Ovary (tissue), 3 donors: Measurements from ENCODE around the gene KIF16B.

Experiments used
- CTCF ChIP-seq, 3 donors: fragments of 450-650 bp in 2 of 3; fragments of 200-600 bp in 1 of 3; IDR thresholded peaks; one replicate each; pipeline versions ENCODE4 v1.5.1 to v1.8.0; 2016 to 2022; ENCODE audit warnings: antibody characterized with exemption in 3 of 3, mild to moderate bottlenecking in 1 of 3
- EP300 ChIP-seq: sonication (generic); formaldehyde crosslinking; IDR thresholded peaks from one replicate; pipeline ENCODE4 v1.6.1; 2017; ENCODE audit warnings: antibody characterized with exemption
- POLR2A ChIP-seq: fragments of 450-650 bp; IDR thresholded peaks from one replicate; pipeline ENCODE4 v1.6.1; 2017; ENCODE audit warnings: antibody characterized with exemption, mild to moderate bottlenecking, moderate library complexity
- donor health status: DM: no; HTN: no; CAD: no.

- TF ChIP-seq CTCF (IDR thresholded peaks at IDR 0.05) = no peak
- TF ChIP-seq POLR2A = no peak
- no peak for TF ChIP-seq EP300
Measured at GRCh38 chr20:16554766-16555543, 18.3 kb downstream of the KIF16B start.
